ENCODE measurements around the gene XCL1.

DNA sequence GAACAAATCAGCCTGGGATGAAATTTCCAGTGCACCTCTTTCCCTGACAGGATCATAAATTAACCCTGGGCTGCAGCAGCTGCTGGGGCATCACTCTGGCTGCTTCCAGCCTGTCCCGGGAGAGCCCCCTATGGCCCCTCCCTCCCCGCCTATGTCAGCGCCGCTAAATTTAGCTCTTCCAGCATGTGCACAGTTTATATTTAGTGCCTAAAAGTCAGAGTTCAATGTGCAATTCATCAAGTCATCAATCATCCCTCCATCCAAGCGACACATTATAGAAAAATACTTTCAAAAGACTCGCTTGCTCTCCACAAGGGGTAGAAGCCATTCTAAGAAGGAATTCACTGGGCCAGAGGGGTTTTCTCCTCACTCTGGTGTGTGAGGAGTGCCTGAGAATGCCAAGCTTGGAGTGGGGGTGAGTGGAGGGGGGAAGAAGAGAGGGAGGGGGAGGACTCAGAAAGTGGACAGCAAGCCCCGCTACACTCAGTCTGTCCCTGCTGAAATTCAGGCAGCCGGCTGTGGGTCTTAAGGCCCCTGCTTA lies 37.4 kb downstream of the XCL1 start:
- no peak for TF ChIP-seq POLR2A (IDR thresholded peaks at IDR 0.05)
- TF ChIP-seq, protein P1, sequence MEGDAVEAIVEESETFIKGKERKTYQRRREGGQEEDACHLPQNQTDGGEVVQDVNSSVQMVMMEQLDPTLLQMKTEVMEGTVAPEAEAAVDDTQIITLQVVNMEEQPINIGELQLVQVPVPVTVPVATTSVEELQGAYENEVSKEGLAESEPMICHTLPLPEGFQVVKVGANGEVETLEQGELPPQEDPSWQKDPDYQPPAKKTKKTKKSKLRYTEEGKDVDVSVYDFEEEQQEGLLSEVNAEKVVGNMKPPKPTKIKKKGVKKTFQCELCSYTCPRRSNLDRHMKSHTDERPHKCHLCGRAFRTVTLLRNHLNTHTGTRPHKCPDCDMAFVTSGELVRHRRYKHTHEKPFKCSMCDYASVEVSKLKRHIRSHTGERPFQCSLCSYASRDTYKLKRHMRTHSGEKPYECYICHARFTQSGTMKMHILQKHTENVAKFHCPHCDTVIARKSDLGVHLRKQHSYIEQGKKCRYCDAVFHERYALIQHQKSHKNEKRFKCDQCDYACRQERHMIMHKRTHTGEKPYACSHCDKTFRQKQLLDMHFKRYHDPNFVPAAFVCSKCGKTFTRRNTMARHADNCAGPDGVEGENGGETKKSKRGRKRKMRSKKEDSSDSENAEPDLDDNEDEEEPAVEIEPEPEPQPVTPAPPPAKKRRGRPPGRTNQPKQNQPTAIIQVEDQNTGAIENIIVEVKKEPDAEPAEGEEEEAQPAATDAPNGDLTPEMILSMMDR (IDR thresholded peaks at IDR 0.05): no peak

Data from testis (tissue), 2 donors.